GM15510 (cell line): Measurements from ENCODE around the gene LCT.

Experiments used
- POLR2A ChIP-seq: IDR thresholded peaks from 3 replicates; pipeline ENCODE4 v1.6.1; 2011; ENCODE audit warnings: borderline replicate concordance; ENCODE audit not compliant: insufficient read length; ENCODE audit errors: extremely low read depth

Gene LCT

GRCh38 chr2:135744760-135745314 is 92.1 kb downstream of the LCT start:
- TF ChIP-seq POLR2A = no peak

- TF ChIP-seq POLR2A = no peak
Measured at GRCh38 chr2:135743860-135744259, 93.1 kb downstream of the LCT start.

GRCh38 chr2:135742325-135742757 is 94.6 kb downstream of the LCT start:
- no peak for TF ChIP-seq POLR2A

- TF ChIP-seq POLR2A = peak; percentile 89
Measured at GRCh38 chr2:135741395-135742324, 95.3 kb downstream of the LCT start, which contains the start of gene UBXN4. UBXN4 (plus strand) TSS chr2:135741855; CDS start chr2:135741930, 75 bp downstream.

GRCh38 chr2:135741043-135741394 is 96.0 kb downstream of the LCT start:
- TF ChIP-seq POLR2A = no peak

GRCh38 chr2:135740206-135740605 is 96.8 kb downstream of the LCT start:
- TF ChIP-seq POLR2A = no peak
